ENCODE measurements around the gene YIPF4.
"Not testable (repeated sequence)": the region's sequence is repeated elsewhere in the genome, so short reads cannot be mapped to it uniquely, and the experiment has no call there.

The YIPF4 gene

DNA sequence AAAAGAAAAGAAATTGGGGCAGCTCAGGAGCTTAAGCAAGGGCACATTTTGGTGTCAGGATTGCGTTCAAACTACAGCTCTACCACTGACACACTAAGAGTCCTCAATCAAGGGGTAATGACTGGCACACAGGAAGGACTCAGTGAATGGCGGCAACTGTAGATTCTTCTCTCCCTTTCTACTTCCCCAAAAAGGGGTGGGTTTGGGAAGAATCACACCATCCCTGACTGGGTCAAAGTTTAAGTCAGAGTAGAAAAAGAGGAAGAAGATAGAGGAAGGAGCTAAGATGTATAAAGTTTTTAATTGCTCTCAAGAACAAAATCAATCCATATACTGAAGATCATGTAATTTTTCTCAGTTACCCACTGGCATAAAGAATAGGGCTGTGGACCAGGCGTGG lies 15.6 kb upstream of the YIPF4 start:
- no peak overlapping the region for H3K4me3 ChIP-seq (ENCODE audit: low read depth, low read length)
- TF ChIP-seq, protein P1, sequence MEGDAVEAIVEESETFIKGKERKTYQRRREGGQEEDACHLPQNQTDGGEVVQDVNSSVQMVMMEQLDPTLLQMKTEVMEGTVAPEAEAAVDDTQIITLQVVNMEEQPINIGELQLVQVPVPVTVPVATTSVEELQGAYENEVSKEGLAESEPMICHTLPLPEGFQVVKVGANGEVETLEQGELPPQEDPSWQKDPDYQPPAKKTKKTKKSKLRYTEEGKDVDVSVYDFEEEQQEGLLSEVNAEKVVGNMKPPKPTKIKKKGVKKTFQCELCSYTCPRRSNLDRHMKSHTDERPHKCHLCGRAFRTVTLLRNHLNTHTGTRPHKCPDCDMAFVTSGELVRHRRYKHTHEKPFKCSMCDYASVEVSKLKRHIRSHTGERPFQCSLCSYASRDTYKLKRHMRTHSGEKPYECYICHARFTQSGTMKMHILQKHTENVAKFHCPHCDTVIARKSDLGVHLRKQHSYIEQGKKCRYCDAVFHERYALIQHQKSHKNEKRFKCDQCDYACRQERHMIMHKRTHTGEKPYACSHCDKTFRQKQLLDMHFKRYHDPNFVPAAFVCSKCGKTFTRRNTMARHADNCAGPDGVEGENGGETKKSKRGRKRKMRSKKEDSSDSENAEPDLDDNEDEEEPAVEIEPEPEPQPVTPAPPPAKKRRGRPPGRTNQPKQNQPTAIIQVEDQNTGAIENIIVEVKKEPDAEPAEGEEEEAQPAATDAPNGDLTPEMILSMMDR (IDR thresholded peaks at IDR 0.05; ENCODE audit: insufficient read depth, low read depth, low read length, missing control alignments) = no peak
- no peak for DNase-seq (ENCODE audit: low read depth)

DNA sequence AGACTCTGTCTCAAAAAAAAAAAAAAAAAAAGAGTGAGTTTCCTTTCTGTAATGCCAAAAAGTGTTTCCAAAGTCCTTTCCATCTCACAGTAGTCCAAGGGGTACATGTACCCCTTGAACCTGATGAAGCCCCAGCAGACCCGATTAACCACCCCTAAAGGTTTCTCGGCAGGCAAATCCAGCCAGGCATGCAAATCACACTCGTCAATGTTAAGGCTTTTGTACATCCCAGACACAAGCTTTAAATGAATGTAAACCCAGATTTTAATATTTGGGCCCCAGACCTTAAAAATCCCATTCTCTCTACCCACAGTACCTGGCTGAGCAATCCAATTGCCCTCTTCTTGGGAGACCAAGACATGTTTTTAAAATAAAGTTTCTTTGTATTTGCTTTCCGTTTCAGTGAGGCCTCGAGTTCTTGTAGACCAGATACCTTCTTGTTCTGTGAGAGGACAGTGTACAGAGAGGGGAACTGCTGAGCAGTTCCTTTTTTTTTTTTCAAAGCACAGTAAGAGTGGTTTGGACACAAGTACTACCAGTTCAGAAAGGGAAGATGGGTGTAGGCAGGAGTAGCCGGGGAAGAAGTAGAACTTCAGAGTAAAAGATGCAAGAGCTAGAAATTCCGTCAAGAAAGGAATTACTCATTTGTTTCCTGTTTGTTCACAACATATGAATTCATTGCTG lies 13.1 kb upstream of the YIPF4 start, which contains the start of gene NLRC4:
Gene NLRC4 (minus strand): TSS at position 465 of the 684 bp plus-strand sequence. CDS start 8,111 bp downstream, outside the sequence.
- TF ChIP-seq, protein P1 (IDR thresholded peaks at IDR 0.05; ENCODE audit: insufficient read depth, low read depth, low read length, missing control alignments) = no peak
- H3K4me3 ChIP-seq (ENCODE audit: low read depth, low read length) = peak within 1 kb of the TSS; percentile 49
- peak; percentile 76 for DNase-seq (ENCODE audit: low read depth)

DNA sequence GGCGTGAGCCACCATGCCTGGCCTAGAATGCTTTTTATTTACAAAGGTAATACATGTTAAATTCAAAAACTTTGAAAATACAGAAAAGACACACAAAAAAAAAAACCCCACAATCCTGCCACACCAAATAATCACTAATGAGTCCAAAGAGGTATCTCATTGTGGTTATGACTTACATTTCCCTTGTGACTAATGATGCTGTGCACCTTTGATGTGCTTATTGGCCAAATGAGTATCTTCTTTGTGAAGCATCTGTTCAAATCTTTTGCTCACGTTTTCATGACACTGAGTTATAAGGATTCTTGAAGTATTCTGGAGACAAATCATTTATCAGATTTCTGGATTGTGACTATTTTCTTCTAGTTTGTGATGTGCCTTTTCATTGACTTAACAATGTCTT lies 6.6 kb upstream of the YIPF4 start:
- DNase-seq (ENCODE audit: low read depth) = no peak
- TF ChIP-seq, protein P1 (IDR thresholded peaks at IDR 0.05; ENCODE audit: insufficient read depth, low read depth, low read length, missing control alignments) = no peak
- no peak overlapping the region for H3K4me3 ChIP-seq (ENCODE audit: low read depth, low read length)

DNA sequence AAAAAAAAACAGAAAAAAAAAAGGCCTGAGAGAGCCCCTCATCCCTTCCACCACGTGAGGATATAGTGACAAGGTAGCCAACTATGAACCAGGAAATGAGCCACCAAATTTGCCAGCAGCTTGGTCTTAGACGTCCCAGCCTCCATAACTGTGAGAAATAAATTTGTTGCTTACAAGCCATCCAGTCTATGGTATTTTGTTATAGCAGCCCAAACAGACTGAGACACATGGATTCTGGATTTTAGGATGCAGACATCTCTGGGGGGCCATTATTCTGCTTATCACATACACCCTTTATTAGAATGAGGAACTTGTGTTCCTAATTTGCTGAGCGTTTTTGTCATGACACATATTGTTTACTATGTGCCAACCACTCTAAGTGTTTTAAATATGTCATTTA lies 5.4 kb upstream of the YIPF4 start:
- TF ChIP-seq, protein P1 (IDR thresholded peaks at IDR 0.05; ENCODE audit: insufficient read depth, low read depth, low read length, missing control alignments) = no peak
- no peak overlapping the region for H3K4me3 ChIP-seq (ENCODE audit: low read depth, low read length)
- no peak for DNase-seq (ENCODE audit: low read depth)

DNA sequence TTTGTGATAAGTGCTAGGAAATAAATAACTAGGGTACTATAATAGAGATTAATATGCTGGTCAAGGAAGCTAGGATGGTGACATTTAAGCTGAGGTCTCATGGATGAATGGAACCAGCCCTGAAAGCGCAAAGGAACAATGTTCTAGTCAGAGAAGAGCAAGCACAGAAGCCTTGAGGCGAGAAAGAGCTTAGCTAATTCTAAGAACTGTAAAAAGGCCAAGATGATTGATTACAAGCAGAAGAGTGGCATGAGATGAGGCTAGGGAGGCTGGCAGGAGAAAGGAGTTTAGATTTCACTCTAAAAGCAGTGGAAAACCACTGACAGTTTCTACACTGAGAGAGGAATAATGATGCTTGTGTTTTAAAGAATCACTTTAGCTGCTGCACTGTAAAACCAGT lies 3.4 kb upstream of the YIPF4 start:
- H3K4me3 ChIP-seq (ENCODE audit: low read depth, low read length) = no peak overlapping the region
- TF ChIP-seq, protein P1 (IDR thresholded peaks at IDR 0.05; ENCODE audit: insufficient read depth, low read depth, low read length, missing control alignments) = no peak
- no peak for DNase-seq (ENCODE audit: low read depth)

DNA sequence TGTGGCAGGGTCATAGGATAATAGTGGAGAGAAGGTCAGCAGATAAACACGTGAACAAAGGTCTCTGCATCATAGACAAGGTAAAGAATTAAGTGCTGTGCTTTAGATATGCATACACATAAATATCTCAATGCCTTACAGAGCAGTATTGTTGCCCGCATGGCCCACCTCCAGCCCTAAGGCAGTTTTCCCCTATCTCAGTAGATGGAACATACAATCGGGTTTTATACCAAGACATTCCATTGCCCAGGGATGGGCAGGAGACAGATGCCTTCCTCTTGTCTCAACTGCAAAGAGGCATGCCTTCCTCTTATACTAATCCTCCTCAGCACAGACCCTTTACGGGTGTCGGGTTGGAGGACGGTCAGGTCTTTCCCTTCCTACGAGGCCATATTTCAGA lies 1.9 kb upstream of the YIPF4 start:
- DNase-seq (ENCODE audit: low read depth) = not testable (repeated sequence)

DNA sequence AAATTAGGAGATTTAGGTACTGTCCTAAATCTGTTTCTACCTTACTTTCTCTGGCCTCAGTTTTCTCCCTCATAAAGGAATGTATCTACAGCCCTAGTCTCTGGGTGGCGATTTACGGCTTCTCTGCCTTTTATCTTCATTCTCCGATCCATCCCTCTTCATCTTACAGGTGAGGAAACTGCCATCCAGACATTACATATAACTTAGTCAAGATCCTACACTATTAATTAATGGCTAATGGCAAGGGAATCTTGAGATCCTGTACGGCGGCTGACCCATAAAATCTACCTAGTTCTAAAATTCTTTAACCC lies 386 bp upstream of the YIPF4 start:
- no peak for DNase-seq (ENCODE audit: low read depth)
- H3K4me3 ChIP-seq (ENCODE audit: low read depth, low read length) = peak overlapping the region; percentile 90
- TF ChIP-seq, protein P1 (IDR thresholded peaks at IDR 0.05; ENCODE audit: insufficient read depth, low read depth, low read length, missing control alignments) = no peak

More for the DNA sequence above, 1.9 kb upstream of the YIPF4 start:
- H3K4me3 ChIP-seq (ENCODE audit: low read depth, low read length) = not testable (repeated sequence)

Measured in GM12865 (cell line).